ENCODE measurements around the gene SIK2. TPM values are rescaled to one million over a fixed set of nuclear protein-coding genes. Genes with fewer than 3 reads are reported as not detected.
A peak's percentile ranks its signal among the peaks of the same experiment; 100 is the strongest.

SIK2 gene
- total and polyA plus RNA-seq, 2 donors from 2014 or later = 6.4 to 40.1 TPM

DNA sequence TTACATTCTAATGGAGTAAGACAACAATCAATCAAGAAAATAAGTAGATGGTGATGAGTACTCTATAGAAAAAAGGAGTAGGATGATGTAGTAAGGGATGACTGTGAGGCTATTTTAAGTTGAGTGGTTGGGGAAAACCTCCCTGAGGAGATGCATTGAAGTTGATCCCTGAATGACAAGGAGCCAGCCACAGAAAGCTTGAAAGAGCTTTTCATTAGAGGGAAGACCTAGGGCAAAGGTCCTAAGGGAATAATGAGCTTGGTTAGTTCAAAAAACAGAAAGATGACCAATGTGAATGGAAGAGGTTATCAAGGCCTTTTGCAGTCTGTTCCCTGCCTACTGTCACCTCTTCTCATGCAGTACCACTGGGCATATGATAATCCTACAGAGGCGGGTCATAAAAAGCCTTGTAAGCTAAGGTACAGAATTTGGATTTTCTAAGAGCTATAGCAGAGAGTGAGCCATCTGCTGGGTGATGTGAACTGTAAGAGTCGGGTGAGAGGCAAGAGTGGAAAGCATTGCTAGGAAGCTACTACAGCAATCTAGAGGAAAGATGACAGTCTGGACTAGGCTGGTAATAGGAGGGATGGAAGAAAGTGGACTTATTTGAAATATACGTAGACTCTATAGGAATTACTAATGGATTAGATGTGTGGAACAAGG is 160.9 kb downstream of the SIK2 start:
- Histone ChIP-seq H3K4me1 (ENCODE audit: control insufficient read depth in 2 of 3, insufficient read depth in 2 of 3, low read depth in 1 of 3, low read length in 3 of 3) (peaks cover 4 to 18% (median 6%) of the 10 kb centered on the region in 3 donors), H3K27ac (ENCODE audit: low read depth in 2 of 2, low read length in 2 of 2) (no peak overlapping the region), H3K36me3 (ENCODE audit: control insufficient read depth in 2 of 3, insufficient read depth in 3 of 3, low read length in 3 of 3) (peaks cover 8 to 34% (median 22%) of the 10 kb centered on the region in 3 donors), H3K9ac (ENCODE audit: low read length in 3 of 3) (no peak overlapping the region), H3K27me3 (ENCODE audit: control insufficient read depth, insufficient read depth, low read length) (no peaks in the 10 kb centered on the region), H3K9me3 (ENCODE audit: control insufficient read depth in 2 of 3, insufficient read depth in 1 of 3, low read length in 3 of 3) (no peaks in the 10 kb centered on the region), H3K4me3 (ENCODE audit: low read length in 3 of 3) (no peak overlapping the region)
- TF ChIP-seq, protein P1, sequence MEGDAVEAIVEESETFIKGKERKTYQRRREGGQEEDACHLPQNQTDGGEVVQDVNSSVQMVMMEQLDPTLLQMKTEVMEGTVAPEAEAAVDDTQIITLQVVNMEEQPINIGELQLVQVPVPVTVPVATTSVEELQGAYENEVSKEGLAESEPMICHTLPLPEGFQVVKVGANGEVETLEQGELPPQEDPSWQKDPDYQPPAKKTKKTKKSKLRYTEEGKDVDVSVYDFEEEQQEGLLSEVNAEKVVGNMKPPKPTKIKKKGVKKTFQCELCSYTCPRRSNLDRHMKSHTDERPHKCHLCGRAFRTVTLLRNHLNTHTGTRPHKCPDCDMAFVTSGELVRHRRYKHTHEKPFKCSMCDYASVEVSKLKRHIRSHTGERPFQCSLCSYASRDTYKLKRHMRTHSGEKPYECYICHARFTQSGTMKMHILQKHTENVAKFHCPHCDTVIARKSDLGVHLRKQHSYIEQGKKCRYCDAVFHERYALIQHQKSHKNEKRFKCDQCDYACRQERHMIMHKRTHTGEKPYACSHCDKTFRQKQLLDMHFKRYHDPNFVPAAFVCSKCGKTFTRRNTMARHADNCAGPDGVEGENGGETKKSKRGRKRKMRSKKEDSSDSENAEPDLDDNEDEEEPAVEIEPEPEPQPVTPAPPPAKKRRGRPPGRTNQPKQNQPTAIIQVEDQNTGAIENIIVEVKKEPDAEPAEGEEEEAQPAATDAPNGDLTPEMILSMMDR (IDR thresholded peaks at IDR 0.05; ENCODE audit: borderline replicate concordance, extremely low read depth, insufficient read depth) = no peak
- intact Hi-C loops (cut with DNase I) = no loop called here
- FAIRE-seq = no peak
- no peak for DNase-seq

DNA sequence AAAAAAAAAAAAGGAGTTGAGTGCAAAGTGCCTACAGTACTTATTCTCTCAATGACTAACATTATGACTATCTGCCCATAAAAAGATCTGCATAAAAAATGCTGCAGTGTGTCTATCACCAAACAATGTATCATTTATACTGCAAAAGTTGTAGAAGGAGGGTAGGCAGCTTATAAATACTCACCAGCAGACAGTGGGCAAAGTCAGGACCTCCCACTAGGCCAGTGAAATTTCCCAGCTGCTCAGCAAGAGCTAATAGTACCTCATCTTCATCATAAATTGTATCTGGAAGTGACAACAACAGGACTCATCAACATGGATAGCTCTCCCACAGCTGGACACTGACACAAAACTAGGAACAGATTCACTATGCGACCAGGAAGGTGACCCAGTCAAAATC is 162.4 kb downstream of the SIK2 start:
- no peak overlapping the region for H3K27ac ChIP-seq (ENCODE audit: low read depth in 2 of 2, low read length in 2 of 2)
- H3K27me3 ChIP-seq (ENCODE audit: control insufficient read depth, insufficient read depth, low read length) = no peaks in the 10 kb centered on the region
- FAIRE-seq (no peak), DNase-seq (peak in 2 of 5 donors; percentile 27 to 33)
- intact Hi-C loops (cut with DNase I) = no loop called here
- no peaks in the 10 kb centered on the region for H3K9me3 ChIP-seq (ENCODE audit: control insufficient read depth in 2 of 3, insufficient read depth in 1 of 3, low read length in 3 of 3)
- peak overlapping the region in 1 of 3 donors; percentile 98 for H3K9ac ChIP-seq (ENCODE audit: low read length in 3 of 3)
- H3K4me1 ChIP-seq (ENCODE audit: control insufficient read depth in 2 of 3, insufficient read depth in 2 of 3, low read depth in 1 of 3, low read length in 3 of 3) = peaks cover 4 to 18% (median 6%) of the 10 kb centered on the region in 3 donors
- H3K36me3 ChIP-seq (ENCODE audit: control insufficient read depth in 2 of 3, insufficient read depth in 3 of 3, low read length in 3 of 3) = peaks cover 3 to 21% (median 15%) of the 10 kb centered on the region in 3 donors
- peak overlapping the region; percentile 5 to 93 (median 92) for H3K4me3 ChIP-seq (ENCODE audit: low read length in 3 of 3)
- TF ChIP-seq, protein P1 (IDR thresholded peaks at IDR 0.05; ENCODE audit: borderline replicate concordance, extremely low read depth, insufficient read depth) = no peak

DNA sequence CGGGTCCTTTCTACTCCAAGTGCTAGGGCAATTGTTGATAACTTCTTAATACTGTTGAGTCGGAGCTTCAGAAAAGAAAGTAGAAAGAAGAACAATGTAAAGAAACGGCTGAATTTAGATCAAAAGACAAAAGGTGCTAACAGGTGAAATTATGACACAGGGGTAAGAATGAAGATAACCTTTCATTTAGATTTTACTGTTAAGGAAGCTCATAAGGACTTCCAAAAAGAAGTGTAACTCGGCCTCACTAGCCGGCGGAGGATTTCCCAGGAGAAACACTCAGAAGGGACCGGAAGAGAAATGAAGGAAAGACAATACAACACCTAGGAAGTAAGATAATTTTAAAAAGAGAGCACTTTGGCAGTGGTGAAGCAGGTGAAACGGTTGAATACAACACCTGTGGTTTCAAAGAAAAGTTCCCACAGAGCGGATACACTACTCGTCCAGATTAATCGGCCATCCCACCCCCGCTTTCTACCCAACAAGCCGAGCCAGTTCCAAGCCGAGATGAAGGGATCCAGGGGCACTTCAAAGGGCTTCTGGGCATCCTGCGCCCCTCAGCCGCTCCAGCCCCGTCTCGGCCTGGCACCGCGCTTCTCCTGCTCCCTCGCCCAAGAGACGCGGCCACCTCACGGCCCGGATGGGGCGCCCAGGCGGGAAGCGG is 163.2 kb downstream of the SIK2 start:
- H3K4me3 ChIP-seq (ENCODE audit: low read length in 3 of 3) = peak overlapping the region; percentile 85 to 93 (median 92)
- peak overlapping the region; percentile 57 to 98 for H3K27ac ChIP-seq (ENCODE audit: low read depth in 2 of 2, low read length in 2 of 2)
- intact Hi-C loops (cut with DNase I) = no loop called here
- H3K9ac ChIP-seq (ENCODE audit: low read length in 3 of 3) = peak overlapping the region; percentile 77 to 98 (median 89)
- TF ChIP-seq, protein P1 (IDR thresholded peaks at IDR 0.05; ENCODE audit: borderline replicate concordance, extremely low read depth, insufficient read depth) = no peak
- H3K36me3 ChIP-seq (ENCODE audit: control insufficient read depth in 2 of 3, insufficient read depth in 3 of 3, low read length in 3 of 3) = peaks cover 3 to 15% (median 11%) of the 10 kb centered on the region in 3 donors
- peaks cover 4 to 18% (median 6%) of the 10 kb centered on the region in 3 donors for H3K4me1 ChIP-seq (ENCODE audit: control insufficient read depth in 2 of 3, insufficient read depth in 2 of 3, low read depth in 1 of 3, low read length in 3 of 3)
- no peaks in the 10 kb centered on the region for H3K9me3 ChIP-seq (ENCODE audit: control insufficient read depth in 2 of 3, insufficient read depth in 1 of 3, low read length in 3 of 3)
- no peaks in the 10 kb centered on the region for H3K27me3 ChIP-seq (ENCODE audit: control insufficient read depth, insufficient read depth, low read length)
- FAIRE-seq = no peak
- peak in 1 of 5 donors; percentile 20 for DNase-seq

All from kidney (tissue), 14 donors.